Measurements from ENCODE around the gene BROX.

The BROX gene

GRCh38 chr1:222781251-222781650, 68.9 kb downstream of the BROX start:
- DNase-seq (ENCODE audit: insufficient read length, low spot score) (no peak), FAIRE-seq (no peak)
- no peak for TF ChIP-seq CTCF (IDR thresholded peaks at IDR 0.05; ENCODE audit: insufficient read depth, missing control alignments)

DNA sequence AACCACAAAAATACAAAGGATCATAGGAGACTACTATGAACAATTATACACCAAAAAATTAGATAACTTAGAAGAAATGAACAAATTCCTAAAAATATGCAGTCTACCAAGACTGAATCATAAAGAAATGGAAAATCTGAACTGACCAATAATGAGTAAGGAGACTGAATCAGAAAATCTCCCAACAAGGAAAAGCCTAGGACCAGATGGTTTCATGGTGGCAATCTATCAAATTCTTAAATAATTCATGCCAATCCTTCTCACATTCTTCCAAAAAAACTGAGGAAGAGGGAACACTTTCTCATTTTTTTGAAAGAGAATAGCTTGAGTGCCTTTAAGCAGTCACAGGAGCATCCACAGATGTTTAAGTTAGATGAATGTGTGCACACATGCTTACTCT, 70.7 kb downstream of the BROX start:
- FAIRE-seq (no peak), DNase-seq (ENCODE audit: insufficient read length, low spot score) (no peak)
- TF ChIP-seq CTCF (IDR thresholded peaks at IDR 0.05; ENCODE audit: insufficient read depth, missing control alignments) = no peak

DNA sequence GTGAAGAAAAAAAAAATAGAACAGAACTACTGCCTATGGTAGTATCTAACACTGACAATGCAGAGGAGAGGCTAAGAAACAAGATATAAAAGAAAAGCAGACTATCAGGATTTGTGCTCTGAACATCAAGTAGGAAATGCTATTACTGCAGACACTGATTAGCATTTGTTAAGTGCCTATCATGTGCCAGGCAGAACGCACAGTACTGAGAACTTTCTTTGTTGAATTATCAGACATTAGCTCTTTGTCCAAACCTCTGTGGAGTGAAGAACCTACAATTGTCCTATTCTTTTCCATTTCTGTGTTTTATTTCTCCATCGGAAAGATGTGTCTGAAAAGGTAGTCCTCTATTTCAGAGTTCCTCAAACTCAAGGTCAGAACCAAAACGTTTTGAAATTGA, 72.0 kb downstream of the BROX start:
- FAIRE-seq = no peak
- no peak for DNase-seq (ENCODE audit: insufficient read length, low spot score)
- no peak for TF ChIP-seq CTCF (IDR thresholded peaks at IDR 0.05; ENCODE audit: insufficient read depth, missing control alignments)

Measured in D721Med (cell line).